ENCODE data around the gene CLDN9. TPM values are rescaled to one million over a fixed set of nuclear protein-coding genes. Genes with fewer than 3 reads are reported as not detected.

CLDN9 gene
- total RNA-seq, 2 donors from 2014 or later = 0.91 TPM; not detected in 1

DNA sequence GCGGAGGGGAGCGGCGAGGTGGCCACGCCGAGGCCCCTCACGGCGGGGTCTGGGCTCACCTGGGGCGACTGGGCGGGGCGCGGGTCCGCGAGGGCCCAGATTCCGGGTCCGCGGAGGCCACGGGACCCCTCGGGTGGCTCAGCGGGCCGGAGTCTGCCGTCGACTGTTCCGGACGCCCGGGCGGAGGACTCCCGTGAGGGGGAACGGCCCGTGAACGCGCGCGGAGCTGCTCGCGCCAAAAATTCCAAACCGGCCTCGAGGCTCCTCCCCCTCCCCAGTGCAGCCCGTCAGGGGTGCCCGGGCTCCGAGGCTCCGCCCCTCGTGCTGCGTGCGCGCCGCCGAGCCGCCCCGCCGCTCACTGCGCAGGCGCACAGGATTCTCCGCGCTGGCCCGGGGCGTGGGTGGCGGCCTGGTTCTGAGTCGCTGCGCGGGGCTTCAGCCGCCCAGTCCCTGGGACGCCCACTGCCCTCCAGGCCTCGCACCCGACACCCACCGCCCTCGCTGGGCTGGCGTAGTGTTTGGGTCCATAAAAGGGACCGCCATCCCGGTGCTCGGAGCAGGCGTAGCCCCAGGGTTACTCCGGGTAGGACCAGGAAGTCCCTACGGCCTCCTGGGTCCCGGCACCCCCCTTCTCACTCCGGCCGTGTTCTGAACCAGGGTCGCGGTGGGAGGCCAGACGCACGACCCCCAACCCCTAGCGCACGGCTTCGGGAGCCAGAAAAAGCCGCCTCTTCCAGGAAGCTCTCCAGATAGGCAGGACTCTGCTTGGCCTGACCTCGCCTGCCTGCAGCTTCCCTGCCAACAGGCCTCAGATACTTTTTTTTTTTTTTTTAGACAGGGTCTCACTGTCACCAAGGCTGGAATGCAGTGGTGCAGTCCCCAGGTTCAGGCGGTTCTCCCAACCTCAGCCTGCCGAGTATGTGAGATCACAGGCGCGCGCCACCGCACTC is 32.2 kb upstream of the CLDN9 start, which contains the start of gene PKMYT1:
Gene PKMYT1, minus strand, starts transcription at position 220 of the 950 bp plus-strand sequence. CDS start 789 bp downstream, outside the sequence.
- peak within 1 kb of the TSS; percentile 86 to 89 for H3K27ac ChIP-seq
- 10% methylated on average over 59 of the region's 91 CpGs for WGBS
- peak; percentile 85 for DNase-seq (ENCODE audit: low spot score)

DNA sequence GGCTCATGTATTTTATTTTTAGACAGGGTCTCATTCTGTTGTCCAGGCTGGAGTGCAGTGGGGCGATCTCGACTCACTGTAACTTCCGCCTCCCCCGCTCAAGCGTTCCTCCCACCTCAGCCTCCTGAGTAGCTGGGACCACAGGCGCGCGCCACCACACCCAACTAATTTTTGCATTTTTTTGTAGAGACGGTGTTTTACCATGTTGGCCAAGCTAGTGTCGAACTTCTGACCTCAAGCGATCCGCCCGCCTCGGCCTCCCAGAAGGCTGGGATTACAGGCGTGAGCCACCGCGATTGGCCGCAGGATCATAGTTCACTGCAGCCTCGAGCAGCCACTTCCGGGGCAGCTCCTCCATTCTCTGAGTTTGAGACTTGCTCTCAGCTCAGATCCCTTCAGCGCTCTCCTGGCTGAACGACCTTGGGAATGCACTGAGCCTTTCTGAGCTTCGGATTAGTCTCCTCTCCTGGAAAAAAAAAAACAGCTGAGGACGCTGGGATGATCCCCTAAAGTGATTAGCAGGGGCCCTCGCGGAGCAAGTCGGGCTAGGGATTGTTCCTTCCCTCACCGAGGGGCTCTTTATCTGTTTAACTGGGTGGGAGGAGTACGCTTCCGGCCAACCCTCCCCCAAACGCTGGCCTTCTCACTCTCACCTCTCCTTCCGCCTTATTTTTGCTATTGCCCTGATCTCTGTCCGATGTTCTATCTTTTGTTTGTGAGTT is 31.4 kb upstream of the CLDN9 start:
- Histone ChIP-seq H3K27ac (no peak overlapping the region), H3K4me1 (replicated peaks) (peaks cover 11% of the 10 kb centered on the region), H3K36me3 (no peaks in the 10 kb centered on the region), H3K4me3 (peak overlapping the region in 1 of 2 donors; percentile 69), H3K27me3 (replicated peaks; ENCODE audit: insufficient read depth) (no peaks in the 10 kb centered on the region), H3K9me3 (no peaks in the 10 kb centered on the region)
- 64% methylated on average over 33 of the region's 33 CpGs for WGBS
- DNase-seq (ENCODE audit: low spot score) = no peak
- TF ChIP-seq POLR2A (IDR thresholded peaks at IDR 0.05) = no peak
- TF ChIP-seq CTCF (IDR thresholded peaks at IDR 0.05) = no peak
- no peak for TF ChIP-seq POLR2AphosphoS5 (IDR thresholded peaks at IDR 0.05)
- intact Hi-C loops (cut with DNase I) = no loop called here

More for the DNA sequence above, 32.2 kb upstream of the CLDN9 start, which contains the start of gene PKMYT1:
- intact Hi-C loops (cut with DNase I) = no loop called here
- Histone ChIP-seq H3K36me3 (no peaks in the 10 kb centered on the region), H3K27me3 (replicated peaks; ENCODE audit: insufficient read depth) (no peaks in the 10 kb centered on the region), H3K4me1 (replicated peaks) (peaks cover 11% of the 10 kb centered on the region), H3K9me3 (no peaks in the 10 kb centered on the region), H3K4me3 (peak within 1 kb of the TSS; percentile 59 to 69)
- peak in 2 of 4 experiments; percentile 14 to 19 for TF ChIP-seq CTCF (IDR thresholded peaks at IDR 0.05)
- TF ChIP-seq POLR2AphosphoS5 (IDR thresholded peaks at IDR 0.05) = peak; percentile 81
- peak; percentile 89 for TF ChIP-seq POLR2A (IDR thresholded peaks at IDR 0.05)

GRCh38 chr16:2981899-2982250 is 30.8 kb upstream of the CLDN9 start:
- Histone ChIP-seq H3K27ac (no peak overlapping the region), H3K27me3 (replicated peaks; ENCODE audit: insufficient read depth) (no peaks in the 10 kb centered on the region), H3K9me3 (no peaks in the 10 kb centered on the region), H3K4me3 (no peak overlapping the region), H3K4me1 (replicated peaks) (peaks cover 11% of the 10 kb centered on the region), H3K36me3 (no peaks in the 10 kb centered on the region)
- TF ChIP-seq CTCF (IDR thresholded peaks at IDR 0.05) (no peak), POLR2AphosphoS5 (IDR thresholded peaks at IDR 0.05) (no peak), POLR2A (IDR thresholded peaks at IDR 0.05) (no peak)
- no peak for DNase-seq (ENCODE audit: low spot score)
- 67% methylated on average over 4 of the region's 4 CpGs for WGBS
- intact Hi-C loops (cut with DNase I) = no loop called here

GRCh38 chr16:2982402-2982801 is 30.3 kb upstream of the CLDN9 start:
- H3K9me3 ChIP-seq = no peaks in the 10 kb centered on the region
- no peak overlapping the region for H3K27ac ChIP-seq
- WGBS = 77% methylated on average over 5 of the region's 5 CpGs
- peaks cover 11% of the 10 kb centered on the region for H3K4me1 ChIP-seq (replicated peaks)
- no peaks in the 10 kb centered on the region for H3K36me3 ChIP-seq
- no peak for DNase-seq (ENCODE audit: low spot score)
- H3K27me3 ChIP-seq (replicated peaks; ENCODE audit: insufficient read depth) = no peaks in the 10 kb centered on the region
- TF ChIP-seq POLR2AphosphoS5 (IDR thresholded peaks at IDR 0.05) (no peak), POLR2A (IDR thresholded peaks at IDR 0.05) (no peak), CTCF (IDR thresholded peaks at IDR 0.05) (no peak)
- intact Hi-C loops (cut with DNase I) = no loop called here
- H3K4me3 ChIP-seq = no peak overlapping the region
